Activated CD4-positive, alpha-beta T cell treated with anti-CD3 and anti-CD28 coated beads, Interleukin-2, amount 10 ng/mL, durations not matched to agents 7 days and 5 days (primary cell): Measurements from ENCODE around the gene ACER3. TPM values are rescaled to one million over a fixed set of nuclear protein-coding genes. Genes with fewer than 3 reads are reported as not detected.

Source experiments
- CTCF ChIA-PET: fragments of 350-600 bp; sonication (Branson Sonifier 250); formaldehyde crosslinking; loops from one replicate; lab custom pipeline; 2021; ENCODE audit warnings: antibody characterized with exemption; lab: Charles Lee
- POLR2A ChIA-PET: fragments of 350-600 bp; sonication (Branson Sonifier 250); formaldehyde crosslinking; loops from one replicate; lab custom pipeline; 2021; ENCODE audit warnings: antibody characterized with exemption; lab: Charles Lee
- DNase-seq: peaks from one replicate; pipeline ENCODE4 v3.0.0-alpha.2; 2020
- H3K27ac Mint-ChIP-seq: one replicate; pipeline ENCODE4 v1.8.0; 2021; ENCODE audit warnings: mild to moderate bottlenecking, moderate library complexity, mixed read lengths
- H3K27me3 Mint-ChIP-seq: one replicate; pipeline ENCODE4 v1.8.0; 2021; ENCODE audit warnings: mixed read lengths
- H3K36me3 Mint-ChIP-seq: one replicate; pipeline ENCODE4 v1.8.0; 2021; ENCODE audit warnings: low read depth, mixed read lengths
- H3K4me1 Mint-ChIP-seq: one replicate; pipeline ENCODE4 v1.8.0; 2021; ENCODE audit warnings: mixed read lengths
- H3K4me3 Mint-ChIP-seq: one replicate; pipeline ENCODE4 v1.8.0; 2021; ENCODE audit warnings: mild to moderate bottlenecking, moderate library complexity, mixed read lengths
- H3K9me3 Mint-ChIP-seq: one replicate; pipeline ENCODE4 v1.8.0; 2021; ENCODE audit warnings: mixed read lengths
- total RNA-seq, 2 experiments: library from RNA; stranded (reverse); gene quantifications; one replicate each; pipeline ENCODE4 v1.2.3, GENCODE V29; 2021

Gene ACER3
- total RNA-seq, 2 experiments from 2014 or later, result 10.7 to 12.5 TPM

DNA sequence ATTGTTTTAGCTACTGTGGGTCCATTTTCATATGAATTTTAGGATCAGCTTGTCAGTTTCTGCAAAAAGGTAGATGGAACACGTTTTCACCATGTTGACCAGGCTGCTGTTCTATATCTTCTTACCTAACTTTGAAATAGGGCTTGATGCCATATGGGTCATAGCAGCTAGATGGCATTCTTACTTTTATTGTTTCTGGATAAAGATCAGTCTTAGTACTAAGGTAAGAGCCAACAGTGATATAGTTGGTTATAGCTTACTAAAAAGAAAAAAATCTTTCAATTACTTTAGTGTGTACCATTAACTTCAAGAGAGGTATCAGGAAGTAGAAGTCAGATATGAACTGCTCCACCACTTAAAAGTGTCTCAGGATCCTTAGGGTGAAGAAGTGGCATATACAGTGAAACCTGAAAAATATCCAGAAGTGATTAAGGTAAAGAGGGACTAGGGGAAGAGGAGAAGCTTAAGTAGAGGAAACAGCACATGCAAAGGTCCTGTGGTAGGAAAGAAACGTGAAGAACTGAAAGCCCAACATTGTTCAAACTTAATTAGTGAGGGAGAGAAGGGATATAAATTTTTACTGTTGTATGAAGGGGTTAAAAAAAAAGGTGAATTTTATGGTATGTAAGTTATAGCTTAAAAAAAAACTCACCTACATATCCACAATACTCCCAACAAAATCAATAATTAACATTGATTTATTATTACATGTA is 113.6 kb downstream of the ACER3 start:
- H3K4me1 Mint-ChIP-seq, result no peaks in the 10 kb centered on the region
- ChIA-PET POLR2A (interaction anchor here (0.6 kb wide), 1 partner anchor 538 kb away, joined by 4 read pairs; no protein-coding TSS in a partner anchor), CTCF (interaction anchor here (0.5 kb wide), 1 partner anchor 397 kb away, joined by 3 read pairs; no protein-coding TSS in a partner anchor)
- H3K27me3 Mint-ChIP-seq, result no peaks in the 10 kb centered on the region
- DNase-seq, result no peak
- H3K9me3 Mint-ChIP-seq, result peaks cover 10% of the 10 kb centered on the region
- no peak overlapping the region for H3K27ac Mint-ChIP-seq
- H3K4me3 Mint-ChIP-seq, result no peak overlapping the region
- peaks cover 11% of the 10 kb centered on the region for H3K36me3 Mint-ChIP-seq

DNA sequence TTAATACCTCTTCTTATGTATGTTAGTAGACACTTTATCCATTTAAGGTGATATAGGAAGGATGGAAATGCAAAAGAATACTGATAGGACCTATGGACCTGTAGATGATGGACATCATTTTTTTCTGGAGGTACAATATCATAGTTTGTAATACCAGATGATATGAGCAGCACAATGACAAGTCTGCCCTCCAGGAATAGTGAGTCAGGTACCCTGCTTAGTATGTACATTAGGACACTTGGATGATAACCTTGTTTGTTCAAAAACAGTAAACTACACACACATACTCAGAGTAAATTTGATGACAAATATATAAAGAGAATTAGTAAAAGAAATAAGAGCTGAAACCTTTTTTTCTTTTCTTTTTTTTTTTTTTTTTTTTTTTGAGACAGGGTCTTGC is 114.8 kb downstream of the ACER3 start:
- Mint-ChIP-seq H3K27me3 (no peaks in the 10 kb centered on the region), H3K4me3 (no peak overlapping the region), H3K36me3 (peaks cover 13% of the 10 kb centered on the region), H3K4me1 (no peaks in the 10 kb centered on the region), H3K9me3 (peaks cover 10% of the 10 kb centered on the region), H3K27ac (no peak overlapping the region)
- ChIA-PET CTCF (no interaction called here), POLR2A (no interaction called here)
- no peak for DNase-seq

DNA sequence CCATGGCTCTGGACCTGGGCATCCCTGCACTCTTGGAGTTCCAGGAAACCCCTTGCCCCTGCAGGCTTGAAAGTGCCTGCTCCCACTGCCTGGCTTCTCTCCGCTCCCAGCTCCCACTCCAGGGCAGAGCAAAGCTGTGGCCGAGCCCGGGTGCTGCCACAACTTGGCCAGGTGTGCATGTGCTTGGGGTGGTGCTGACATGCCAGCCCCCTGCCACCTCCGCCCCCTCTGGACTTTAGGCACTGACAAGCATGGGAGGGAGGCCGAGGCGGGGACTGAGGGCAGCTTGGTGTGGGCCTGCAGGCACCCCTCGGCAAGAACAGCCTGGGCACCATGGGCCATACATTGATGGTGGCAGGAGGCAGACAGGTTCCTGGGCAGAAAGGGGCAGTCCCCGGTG is 117.1 kb downstream of the ACER3 start:
- CTCF ChIA-PET, result interaction anchor here (0.9 to 1.8 kb wide), 2 partner anchors 13 to 17 kb away, joined by 3 to 4 read pairs; no protein-coding TSS in a partner anchor

DNA sequence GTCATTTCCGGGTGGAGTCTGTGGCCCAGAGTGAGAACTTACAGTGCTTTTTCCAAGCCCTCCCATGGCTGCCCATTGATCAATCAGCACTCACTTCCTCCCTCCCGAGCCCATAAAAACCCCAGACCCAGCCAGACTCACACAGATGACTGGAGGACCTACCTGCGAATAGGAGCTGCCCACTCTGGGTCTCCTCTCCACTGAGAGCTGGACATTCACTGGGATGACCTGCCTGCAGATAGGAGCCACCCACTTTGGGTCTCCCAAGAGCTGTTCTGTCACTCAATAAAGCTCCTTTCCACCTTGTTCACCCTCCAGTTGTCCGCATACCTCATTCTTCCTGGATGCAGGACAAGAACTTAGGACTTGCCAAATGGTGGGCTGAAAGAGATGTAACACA is 117.5 kb downstream of the ACER3 start:
- H3K27ac Mint-ChIP-seq, result no peak overlapping the region
- POLR2A ChIA-PET, result no interaction called here

More for the DNA sequence above, 117.1 kb downstream of the ACER3 start:
- no peak for DNase-seq
- H3K9me3 Mint-ChIP-seq, result peaks cover 7% of the 10 kb centered on the region
- POLR2A ChIA-PET, result no interaction called here
- no peaks in the 10 kb centered on the region for H3K27me3 Mint-ChIP-seq
- H3K36me3 Mint-ChIP-seq, result peaks cover 13% of the 10 kb centered on the region
- no peaks in the 10 kb centered on the region for H3K4me1 Mint-ChIP-seq
- no peak overlapping the region for H3K4me3 Mint-ChIP-seq
- H3K27ac Mint-ChIP-seq, result no peak overlapping the region

DNA sequence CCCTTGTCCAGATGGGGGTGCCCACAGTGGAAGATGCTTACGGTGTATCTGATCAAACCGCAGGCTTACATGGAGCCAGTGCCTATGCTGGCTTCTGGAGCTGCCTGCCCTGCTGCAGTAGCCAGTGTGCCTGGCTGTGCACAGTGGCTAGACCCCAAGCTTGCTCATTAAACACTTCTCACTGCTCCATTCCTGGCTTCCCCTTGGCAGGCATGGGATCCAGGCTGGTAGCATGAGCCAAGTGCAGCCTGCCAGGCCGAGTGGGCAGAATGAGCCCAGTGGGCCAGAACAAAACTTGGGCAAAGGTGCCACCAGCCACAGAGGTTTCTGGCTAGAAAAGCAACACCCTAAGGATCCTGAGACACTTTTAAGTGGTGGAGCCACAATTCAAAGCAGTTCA is 118.1 kb downstream of the ACER3 start:
- peaks cover 13% of the 10 kb centered on the region for H3K36me3 Mint-ChIP-seq
- ChIA-PET POLR2A (no interaction called here), CTCF (interaction anchor here (0.9 to 1.8 kb wide), 2 partner anchors 12 to 18 kb away, joined by 3 to 4 read pairs; no protein-coding TSS in a partner anchor)
- H3K27ac Mint-ChIP-seq, result no peak overlapping the region
- H3K4me3 Mint-ChIP-seq, result no peak overlapping the region
- DNase-seq, result no peak
- H3K9me3 Mint-ChIP-seq, result peaks cover 7% of the 10 kb centered on the region
- no peaks in the 10 kb centered on the region for H3K4me1 Mint-ChIP-seq
- no peaks in the 10 kb centered on the region for H3K27me3 Mint-ChIP-seq

More for the DNA sequence above, 117.5 kb downstream of the ACER3 start:
- Mint-ChIP-seq H3K4me1 (no peaks in the 10 kb centered on the region), H3K27me3 (no peaks in the 10 kb centered on the region), H3K4me3 (no peak overlapping the region), H3K36me3 (peaks cover 13% of the 10 kb centered on the region), H3K9me3 (peaks cover 7% of the 10 kb centered on the region)
- no peak for DNase-seq
- CTCF ChIA-PET, result interaction anchor here (0.9 to 1.8 kb wide), 2 partner anchors 13 to 18 kb away, joined by 3 to 4 read pairs; no protein-coding TSS in a partner anchor

DNA sequence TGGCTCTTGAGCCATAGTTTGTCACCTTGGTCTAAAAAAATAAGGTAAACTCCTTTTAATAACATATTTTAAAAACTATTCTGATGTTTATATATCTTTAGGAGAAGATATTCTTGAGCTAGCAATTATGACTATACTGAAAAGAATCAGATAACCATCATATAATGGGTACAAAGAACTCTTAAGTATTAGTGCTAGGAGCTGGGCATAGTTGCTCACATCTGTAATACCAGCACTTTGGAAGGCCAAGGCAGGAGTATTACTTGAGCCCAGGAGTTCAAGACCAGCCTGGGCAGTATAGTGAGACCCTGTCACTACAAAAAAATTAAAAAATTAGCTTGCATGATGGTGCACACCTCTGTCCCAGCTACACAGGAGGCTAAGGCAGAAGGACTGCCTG is 119.5 kb downstream of the ACER3 start:
- Mint-ChIP-seq H3K4me3 (no peak overlapping the region), H3K9me3 (peaks cover 7% of the 10 kb centered on the region), H3K27me3 (no peaks in the 10 kb centered on the region), H3K4me1 (no peaks in the 10 kb centered on the region), H3K36me3 (peaks cover 13% of the 10 kb centered on the region), H3K27ac (no peak overlapping the region)
- DNase-seq, result no peak
- ChIA-PET POLR2A (no interaction called here), CTCF (no interaction called here)

DNA sequence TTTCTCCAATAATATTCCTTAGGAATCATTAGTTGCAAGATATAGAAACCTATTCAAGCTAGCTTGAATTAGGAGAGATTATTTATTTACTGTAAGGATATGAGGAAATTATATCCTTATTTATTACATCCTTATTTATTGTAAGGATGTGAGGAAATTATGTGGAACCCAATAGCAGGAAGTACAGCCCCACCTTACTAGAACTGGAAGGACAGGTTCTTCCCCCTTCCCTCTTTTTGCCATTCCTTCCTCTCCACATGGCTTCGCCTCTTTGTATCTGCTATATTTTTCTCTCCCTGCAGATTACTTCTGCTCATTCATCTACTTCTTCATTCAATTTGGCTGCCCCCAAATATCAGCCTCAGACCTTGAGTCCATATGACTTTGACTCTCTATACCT is 124.0 kb downstream of the ACER3 start:
- ChIA-PET POLR2A (no interaction called here), CTCF (no interaction called here)
- no peak overlapping the region for H3K4me3 Mint-ChIP-seq

DNA sequence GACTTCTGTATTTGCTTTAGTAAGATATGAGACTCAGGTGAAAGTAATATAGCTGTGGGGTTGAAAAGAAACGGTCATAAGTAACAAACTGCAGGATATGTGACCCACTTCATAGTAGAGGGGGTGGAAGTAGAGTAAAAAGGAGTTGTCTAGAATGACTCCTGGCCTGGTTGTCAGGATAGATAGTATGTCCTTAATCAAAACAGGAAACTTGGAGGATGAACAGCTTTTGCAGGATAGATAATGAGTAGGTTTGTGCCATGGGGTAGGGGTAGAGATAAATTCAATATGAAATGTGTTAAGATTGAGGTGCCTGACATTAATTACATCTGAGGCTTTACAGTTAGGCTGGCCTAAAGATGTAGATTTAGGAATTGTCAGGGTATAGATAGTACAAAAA is 126.5 kb downstream of the ACER3 start:
- Mint-ChIP-seq H3K27me3 (no peaks in the 10 kb centered on the region), H3K4me1 (no peaks in the 10 kb centered on the region), H3K27ac (no peak overlapping the region), H3K4me3 (no peak overlapping the region), H3K9me3 (no peaks in the 10 kb centered on the region), H3K36me3 (no peaks in the 10 kb centered on the region)
- ChIA-PET CTCF (no interaction called here), POLR2A (no interaction called here)
- DNase-seq, result no peak

More for the DNA sequence above, 124.0 kb downstream of the ACER3 start:
- Mint-ChIP-seq H3K36me3 (no peaks in the 10 kb centered on the region), H3K9me3 (no peaks in the 10 kb centered on the region), H3K4me1 (no peaks in the 10 kb centered on the region), H3K27ac (no peak overlapping the region), H3K27me3 (no peaks in the 10 kb centered on the region)
- DNase-seq, result no peak

DNA sequence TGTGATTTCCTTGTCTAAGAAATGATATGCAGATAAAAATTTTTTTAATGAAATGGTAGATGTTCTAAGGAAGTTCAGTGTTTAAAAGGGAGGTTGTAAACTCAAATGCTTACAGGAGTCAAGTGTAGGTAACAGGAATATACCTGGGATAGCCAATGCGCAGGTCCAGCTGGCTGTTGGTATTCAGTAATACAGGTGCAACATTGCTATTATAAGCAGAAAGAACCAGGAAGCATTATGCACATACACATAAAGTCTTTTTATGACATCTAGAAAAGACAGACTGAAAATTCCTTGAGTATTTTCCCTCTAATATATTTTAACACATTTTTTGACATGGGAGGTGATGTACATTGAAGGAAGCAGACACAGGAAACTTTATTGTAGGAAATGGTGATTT is 129.9 kb downstream of the ACER3 start:
- Mint-ChIP-seq H3K4me3 (no peak overlapping the region), H3K27ac (no peak overlapping the region), H3K27me3 (no peaks in the 10 kb centered on the region), H3K36me3 (no peaks in the 10 kb centered on the region), H3K9me3 (no peaks in the 10 kb centered on the region), H3K4me1 (no peaks in the 10 kb centered on the region)
- DNase-seq, result no peak
- ChIA-PET POLR2A (no interaction called here), CTCF (interaction anchor here (1.3 kb wide), 1 partner anchor 12 kb away, joined by 3 read pairs; no protein-coding TSS in a partner anchor)

DNA sequence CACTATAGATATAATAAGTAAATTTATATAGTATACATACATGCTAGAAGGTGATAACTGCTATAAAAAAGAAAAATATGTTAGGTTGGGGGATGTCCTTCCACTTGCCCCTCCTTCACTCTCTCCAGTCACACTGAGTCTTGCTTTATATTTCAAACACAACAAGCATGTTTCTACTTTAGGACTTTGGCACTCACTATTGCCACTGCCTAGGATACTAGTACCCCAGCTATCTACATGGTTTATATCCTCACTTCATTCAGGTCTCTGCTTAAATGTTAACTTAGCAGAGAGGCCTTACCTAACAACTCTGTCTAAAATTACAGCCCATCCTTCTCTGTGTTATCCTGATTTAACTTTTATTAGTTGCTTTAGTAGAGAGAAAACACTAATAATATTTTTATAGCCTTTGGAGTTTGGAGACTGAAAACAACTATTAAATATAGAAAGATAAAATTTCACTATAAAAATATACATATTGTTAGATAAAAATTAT is 134.4 kb downstream of the ACER3 start:
- Mint-ChIP-seq H3K36me3 (no peaks in the 10 kb centered on the region), H3K27me3 (no peaks in the 10 kb centered on the region), H3K9me3 (no peaks in the 10 kb centered on the region), H3K4me1 (peaks cover 9% of the 10 kb centered on the region), H3K27ac (no peak overlapping the region), H3K4me3 (no peak overlapping the region)
- ChIA-PET POLR2A (no interaction called here), CTCF (no interaction called here)
- no peak for DNase-seq

DNA sequence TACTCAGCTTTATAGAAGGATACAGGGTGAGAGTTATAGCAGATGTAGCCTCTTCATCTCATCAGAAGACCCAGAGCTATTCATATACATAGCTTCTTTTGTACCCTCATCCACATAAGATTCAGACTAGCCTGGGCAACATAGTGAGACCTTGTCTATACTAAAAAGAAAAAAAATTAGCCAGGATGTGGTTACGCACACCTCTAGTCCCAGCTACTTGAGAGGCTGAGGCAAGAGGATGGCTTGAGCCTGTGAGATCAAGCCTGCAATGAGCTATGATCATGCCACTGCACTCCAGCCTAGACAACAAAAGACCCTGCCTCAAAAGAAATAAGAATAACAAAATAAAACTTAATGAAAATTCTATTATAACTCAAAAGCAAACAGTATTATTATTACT is 136.8 kb downstream of the ACER3 start:
- Mint-ChIP-seq H3K4me3 (no peak overlapping the region), H3K27ac (no peak overlapping the region), H3K36me3 (no peaks in the 10 kb centered on the region), H3K4me1 (peaks cover 9% of the 10 kb centered on the region), H3K9me3 (no peaks in the 10 kb centered on the region), H3K27me3 (no peaks in the 10 kb centered on the region)
- DNase-seq, result no peak
- CTCF ChIA-PET, result interaction anchor here (0.8 kb wide), 1 partner anchor 94 kb away, joined by 3 read pairs; no protein-coding TSS in a partner anchor
- POLR2A ChIA-PET, result no interaction called here

DNA sequence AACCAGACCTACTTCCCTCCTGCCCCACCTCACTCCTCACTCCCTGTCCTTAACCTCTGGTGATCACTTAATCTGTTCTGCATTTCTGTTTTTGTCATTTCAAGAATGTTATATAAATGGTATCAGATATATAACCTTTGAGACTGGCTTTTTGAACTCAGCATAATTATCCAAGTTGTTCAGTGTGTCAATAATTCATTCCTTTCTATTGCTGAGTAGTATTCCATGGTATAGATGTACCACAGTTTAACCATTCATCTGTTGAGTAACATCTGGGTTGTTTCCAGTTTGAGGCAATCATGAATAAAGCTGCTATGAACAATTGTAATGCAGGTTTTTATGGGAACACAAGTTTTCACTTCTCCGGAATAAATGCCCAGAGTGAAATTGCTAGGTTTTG is 138.9 kb downstream of the ACER3 start:
- ChIA-PET CTCF (no interaction called here), POLR2A (no interaction called here)
- peaks cover 9% of the 10 kb centered on the region for H3K4me1 Mint-ChIP-seq
- no peaks in the 10 kb centered on the region for H3K9me3 Mint-ChIP-seq
- no peak overlapping the region for H3K27ac Mint-ChIP-seq
- H3K27me3 Mint-ChIP-seq, result no peaks in the 10 kb centered on the region
- H3K4me3 Mint-ChIP-seq, result no peak overlapping the region
- no peak for DNase-seq
- H3K36me3 Mint-ChIP-seq, result no peaks in the 10 kb centered on the region

DNA sequence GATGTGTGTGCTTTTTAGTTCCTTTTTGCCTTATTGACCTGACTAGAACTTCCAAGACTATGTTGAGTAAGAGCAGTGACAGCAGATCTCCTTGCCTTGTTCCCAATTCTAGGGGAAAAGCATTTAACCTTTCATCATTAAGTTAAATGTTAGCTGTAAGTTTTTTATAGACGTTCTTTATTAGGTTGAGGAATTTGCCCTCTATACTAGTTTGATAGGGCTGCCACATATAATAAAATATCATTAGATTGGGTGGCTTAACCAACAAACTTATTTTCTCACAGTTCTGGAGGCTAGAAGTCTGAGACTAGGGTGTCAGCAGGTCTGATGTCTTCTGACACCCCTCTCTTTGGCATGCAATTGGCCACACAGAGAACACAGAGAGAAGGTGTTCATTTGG is 140.9 kb downstream of the ACER3 start:
- H3K36me3 Mint-ChIP-seq, result peaks cover 3% of the 10 kb centered on the region
- no peak overlapping the region for H3K27ac Mint-ChIP-seq
- ChIA-PET CTCF (no interaction called here), POLR2A (no interaction called here)
- peaks cover 3% of the 10 kb centered on the region for H3K9me3 Mint-ChIP-seq
- peaks cover 9% of the 10 kb centered on the region for H3K4me1 Mint-ChIP-seq
- no peak for DNase-seq
- no peaks in the 10 kb centered on the region for H3K27me3 Mint-ChIP-seq
- no peak overlapping the region for H3K4me3 Mint-ChIP-seq
